Inferior parietal cortex (tissue), 1 donor: Measurements from ENCODE around the gene TP53TG3E.
"Not testable (repeated sequence)": the region's sequence is repeated elsewhere in the genome, so short reads cannot be mapped to it uniquely, and the experiment has no call there.

Experiments used
- DNase-seq: peaks from one replicate; pipeline ENCODE4 v3.0.0-alpha.2; 2016; ENCODE audit errors: extremely low spot score

The TP53TG3E gene

GRCh38 chr16:33304006-33304405 lies at the start of gene TP53TG3E:
Gene TP53TG3E, plus strand, starts transcription at chr16:33304306. Its CDS starts 68 bp downstream, at chr16:33304374.
- not testable (repeated sequence) for DNase-seq

- DNase-seq = not testable (repeated sequence)
These were observed 32.3 kb downstream of the TP53TG3E start for GRCh38 chr16:33336226-33337012.

GRCh38 chr16:33337627-33338542 lies 33.8 kb downstream of the TP53TG3E start:
- not testable (repeated sequence) for DNase-seq

- not testable (repeated sequence) for DNase-seq
These were observed 34.4 kb downstream of the TP53TG3E start for GRCh38 chr16:33338543-33338951.

- not testable (repeated sequence) for DNase-seq
These were observed 35.3 kb downstream of the TP53TG3E start for GRCh38 chr16:33339093-33340061.
